Skeletal muscle tissue (tissue), 4 donors: ENCODE data around the gene AGPAT2. TPM values are rescaled to one million over a fixed set of nuclear protein-coding genes. Genes with fewer than 3 reads are reported as not detected.

ENCODE experiments used
- H3K27ac ChIP-seq: one replicate; pipeline ENCODE4 v1.7.0; 2013; ENCODE audit warnings: mild to moderate bottlenecking, low read depth, low read length, inconsistent platforms
- H3K27me3 ChIP-seq, 3 donors: one replicate each; pipeline ENCODE4 v1.7.0; 2013; ENCODE audit warnings: low read length in 3 of 3; ENCODE audit not compliant: control insufficient read depth in 3 of 3, insufficient read depth in 3 of 3
- H3K36me3 ChIP-seq, 3 donors: one replicate each; pipeline ENCODE4 v1.7.0; 2013; ENCODE audit warnings: low read length in 3 of 3; ENCODE audit not compliant: control insufficient read depth in 3 of 3, insufficient read depth in 3 of 3
- H3K4me1 ChIP-seq, 3 donors: one replicate each; pipeline ENCODE4 v1.7.0; 2013; ENCODE audit warnings: low read length in 3 of 3, mild to moderate bottlenecking in 3 of 3; ENCODE audit not compliant: control insufficient read depth in 3 of 3, insufficient read depth in 3 of 3
- H3K4me3 ChIP-seq, 3 donors: one replicate each; pipeline ENCODE4 v1.7.0; 2013; ENCODE audit warnings: low read length in 3 of 3
- H3K9ac ChIP-seq, 3 donors: one replicate each; pipeline ENCODE4 v1.7.0; 2013; ENCODE audit warnings: low read length in 3 of 3, mild to moderate bottlenecking in 3 of 3, moderate library complexity in 2 of 3, low read depth in 1 of 3
- H3K9me3 ChIP-seq, 3 donors: one replicate each; pipeline ENCODE4 v1.7.0; 2013; ENCODE audit warnings: low read length in 3 of 3; ENCODE audit not compliant: control insufficient read depth in 3 of 3
- total RNA-seq: library from RNA; depleted of rRNA; stranded (reverse); fragments of >200 nt; gene quantifications from one replicate; pipeline ENCODE4 v1.2.3, GENCODE V29; 2014
- donor health status: Osteomylitis.

AGPAT2 gene
- total RNA-seq, 1 donor from 2014 or later, result 27.1 TPM

GRCh38 chr9:136676297-136676794 is 10.9 kb downstream of the AGPAT2 start:
- Histone ChIP-seq H3K9ac (no peak overlapping the region), H3K27ac (no peak overlapping the region), H3K9me3 (no peaks in the 10 kb centered on the region), H3K4me1 (peaks cover 11 to 16% (median 16%) of the 10 kb centered on the region in 3 donors), H3K27me3 (peaks cover 0 to under 1% (median 0%) of the 10 kb centered on the region in 3 donors), H3K4me3 (no peak overlapping the region), H3K36me3 (peaks cover 0 to 12% (median 11%) of the 10 kb centered on the region in 3 donors)

- Histone ChIP-seq H3K9ac (no peak overlapping the region), H3K36me3 (peaks cover 0 to 12% (median 11%) of the 10 kb centered on the region in 3 donors), H3K4me1 (peaks cover 11 to 16% (median 16%) of the 10 kb centered on the region in 3 donors), H3K27ac (no peak overlapping the region), H3K27me3 (peaks cover 0 to 3% (median 3%) of the 10 kb centered on the region in 3 donors), H3K9me3 (no peaks in the 10 kb centered on the region), H3K4me3 (no peak overlapping the region)
Observed at GRCh38 chr9:136675477-136676296, 11.6 kb downstream of the AGPAT2 start.

- Histone ChIP-seq H3K4me1 (peaks cover 8 to 14% (median 13%) of the 10 kb centered on the region in 3 donors), H3K9me3 (no peaks in the 10 kb centered on the region), H3K27me3 (peaks cover 4 to 10% (median 7%) of the 10 kb centered on the region in 3 donors), H3K4me3 (no peak overlapping the region), H3K36me3 (peaks cover 0 to 12% (median 11%) of the 10 kb centered on the region in 3 donors), H3K9ac (no peak overlapping the region), H3K27ac (no peak overlapping the region)
Observed at GRCh38 chr9:136674786-136675349, 12.4 kb downstream of the AGPAT2 start.

GRCh38 chr9:136673975-136674785 is 13.1 kb downstream of the AGPAT2 start:
- no peak overlapping the region for H3K27ac ChIP-seq
- H3K4me3 ChIP-seq, result no peak overlapping the region
- H3K27me3 ChIP-seq, result peaks cover 6 to 17% (median 10%) of the 10 kb centered on the region in 3 donors
- no peaks in the 10 kb centered on the region for H3K9me3 ChIP-seq
- peaks cover 0 to 16% (median 11%) of the 10 kb centered on the region in 3 donors for H3K36me3 ChIP-seq
- H3K9ac ChIP-seq, result no peak overlapping the region
- peaks cover 2 to 7% (median 7%) of the 10 kb centered on the region in 3 donors for H3K4me1 ChIP-seq

- H3K27ac ChIP-seq, result no peak overlapping the region
- no peak overlapping the region for H3K4me3 ChIP-seq
- peaks cover 0 to 20% (median 11%) of the 10 kb centered on the region in 3 donors for H3K36me3 ChIP-seq
- H3K27me3 ChIP-seq, result peaks cover 6 to 18% (median 10%) of the 10 kb centered on the region in 3 donors
- no peaks in the 10 kb centered on the region for H3K9me3 ChIP-seq
- H3K4me1 ChIP-seq, result no peaks in the 10 kb centered on the region
- no peak overlapping the region for H3K9ac ChIP-seq
Observed at GRCh38 chr9:136673088-136673974, 13.9 kb downstream of the AGPAT2 start.

- Histone ChIP-seq H3K9me3 (no peaks in the 10 kb centered on the region), H3K36me3 (peaks cover 0 to 23% (median 11%) of the 10 kb centered on the region in 3 donors), H3K27me3 (peaks cover 6 to 18% (median 13%) of the 10 kb centered on the region in 3 donors), H3K9ac (peak overlapping the region in 1 of 3 donors; percentile 16), H3K4me1 (no peaks in the 10 kb centered on the region), H3K27ac (no peak overlapping the region), H3K4me3 (peak overlapping the region in 1 of 3 donors; percentile 13)
Observed at GRCh38 chr9:136672431-136673087, 14.7 kb downstream of the AGPAT2 start.

GRCh38 chr9:136671646-136672430 is 15.4 kb downstream of the AGPAT2 start:
- Histone ChIP-seq H3K4me3 (peak overlapping the region in 1 of 3 donors; percentile 13), H3K27ac (no peak overlapping the region), H3K36me3 (peaks cover 0 to 27% (median 12%) of the 10 kb centered on the region in 3 donors), H3K9me3 (no peaks in the 10 kb centered on the region), H3K27me3 (peaks cover 6 to 18% (median 13%) of the 10 kb centered on the region in 3 donors), H3K9ac (peak overlapping the region in 1 of 3 donors; percentile 40), H3K4me1 (peaks cover 4 to 7% (median 4%) of the 10 kb centered on the region in 3 donors)

- Histone ChIP-seq H3K4me3 (no peak overlapping the region), H3K36me3 (peaks cover 0 to 25% (median 9%) of the 10 kb centered on the region in 3 donors), H3K4me1 (peaks cover 4 to 11% (median 8%) of the 10 kb centered on the region in 3 donors), H3K27me3 (peaks cover 6 to 18% (median 13%) of the 10 kb centered on the region in 3 donors), H3K27ac (no peak overlapping the region), H3K9me3 (no peaks in the 10 kb centered on the region), H3K9ac (peak overlapping the region in 1 of 3 donors; percentile 66)
Observed at GRCh38 chr9:136671254-136671614, 16.0 kb downstream of the AGPAT2 start.
